HEK293 (cell line): Measurements from ENCODE around the gene TMED1.

Experiments used
- CTCF ChIA-PET: fragments of 350-600 bp; formaldehyde crosslinking; extraction: SDS; loops from one replicate; lab custom pipeline; 2021; ENCODE audit warnings: antibody characterized with exemption; lab: Yijun Ruan, JAX
- POLR2A ChIA-PET: fragments of 300-600 bp; formaldehyde crosslinking; extraction: SDS; loops from one replicate; lab custom pipeline; 2020; ENCODE audit warnings: antibody characterized with exemption, inconsistent platforms; lab: Yijun Ruan, JAX
- H3K27ac ChIP-seq: fragments of 200-500 bp; sonication (Bioruptor generic); 2 replicates; pipeline ENCODE4 v1.5.1; 2014; ENCODE audit warnings: low read depth, low read length, control low read depth, inconsistent platforms; ENCODE audit errors: extremely low read depth
- H3K36me3 ChIP-seq, 2 experiments: fragments of 200-500 bp in 1 of 2; sonication (Bioruptor generic) in 1 of 2; 1 replicate in 1 of 2; 2 replicates in 1 of 2; pipeline ENCODE4 v1.5.1; 2014 to 2017; ENCODE audit warnings: inconsistent platforms in 2 of 2, low read length in 2 of 2; ENCODE audit not compliant: control insufficient read depth in 2 of 2, insufficient read depth in 1 of 2
- H3K4me1 ChIP-seq: fragments of 200-500 bp; sonication (Bioruptor generic); 2 replicates; pipeline ENCODE4 v1.5.1; 2014; ENCODE audit warnings: mild to moderate bottlenecking, low read length, inconsistent platforms; ENCODE audit not compliant: control insufficient read depth, insufficient read depth
- H3K4me3 ChIP-seq: 2 replicates; pipeline ENCODE4 v1.5.1; 2011; ENCODE audit warnings: low read depth, mild to moderate bottlenecking, control low read depth, low read length, moderate library complexity
- H3K9me3 ChIP-seq: fragments of 200-500 bp; sonication (Bioruptor generic); 2 replicates; pipeline ENCODE4 v1.5.1; 2014; ENCODE audit warnings: low read depth, low read length, inconsistent platforms; ENCODE audit not compliant: control insufficient read depth, insufficient read depth
- MYNN ChIP-seq: fragments of 450-650 bp; formaldehyde crosslinking; IDR thresholded peaks from 2 replicates; pipeline ENCODE4 v1.5.1; 2016; ENCODE audit warnings: missing biosample characterization, missing genetic modification characterization, borderline replicate concordance
- PBX3 ChIP-seq: sonication (generic); formaldehyde crosslinking; IDR thresholded peaks from 2 replicates; pipeline ENCODE4 v1.8.1; 2022; ENCODE audit warnings: mild to moderate bottlenecking, moderate library complexity, missing genetic modification reagents
- PRDM10 ChIP-seq: fragments of 450-650 bp; formaldehyde crosslinking; IDR thresholded peaks from 2 replicates; pipeline ENCODE4 v1.5.1; 2016; ENCODE audit warnings: missing biosample characterization, missing genetic modification characterization
- PRDM2 ChIP-seq: fragments of 450-650 bp; formaldehyde crosslinking; IDR thresholded peaks from 2 replicates; pipeline ENCODE4 v1.5.1; 2016; ENCODE audit warnings: missing biosample characterization, missing genetic modification characterization, borderline replicate concordance
- SP7 ChIP-seq: fragments of 450-650 bp; formaldehyde crosslinking; IDR thresholded peaks from 2 replicates; pipeline ENCODE4 v1.5.1; 2016; ENCODE audit warnings: missing biosample characterization, missing genetic modification characterization
- TRIM28 ChIP-seq: IDR thresholded peaks from 2 replicates; pipeline ENCODE4 v1.6.1; 2011; ENCODE audit warnings: low read length, control low read depth, borderline replicate concordance
- ZBTB6 ChIP-seq: fragments of 450-650 bp; formaldehyde crosslinking; IDR thresholded peaks from 2 replicates; pipeline ENCODE4 v1.5.1; 2017; ENCODE audit warnings: missing biosample characterization, missing genetic modification characterization
- ZNF112 ChIP-seq: fragments of 450-650 bp; formaldehyde crosslinking; IDR thresholded peaks from 2 replicates; pipeline ENCODE4 v1.5.0; 2017; ENCODE audit warnings: missing biosample characterization, missing genetic modification characterization
- ZNF121 ChIP-seq: fragments of 450-650 bp; formaldehyde crosslinking; IDR thresholded peaks from 2 replicates; pipeline ENCODE4 v1.5.1; 2016; ENCODE audit warnings: missing biosample characterization, missing genetic modification characterization
- ZNF138 ChIP-seq: fragments of 450-650 bp; formaldehyde crosslinking; IDR thresholded peaks from 2 replicates; pipeline ENCODE4 v1.5.1; 2016; ENCODE audit warnings: missing biosample characterization, missing genetic modification characterization, borderline replicate concordance
- ZNF174 ChIP-seq: fragments of 450-650 bp; formaldehyde crosslinking; IDR thresholded peaks from 2 replicates; pipeline ENCODE4 v1.5.0; 2017; ENCODE audit warnings: missing biosample characterization, mild to moderate bottlenecking, missing genetic modification characterization
- ZNF2 ChIP-seq: fragments of 450-650 bp; formaldehyde crosslinking; IDR thresholded peaks from 2 replicates; pipeline ENCODE4 v1.5.1; 2016; ENCODE audit warnings: missing biosample characterization, missing genetic modification characterization
- ZNF239 ChIP-seq: fragments of 450-650 bp; formaldehyde crosslinking; IDR thresholded peaks from 2 replicates; pipeline ENCODE4 v1.5.1; 2016; ENCODE audit warnings: missing biosample characterization, missing genetic modification characterization
- ZNF24 ChIP-seq: fragments of 450-650 bp; formaldehyde crosslinking; IDR thresholded peaks from 2 replicates; pipeline ENCODE4 v1.5.1; 2016; ENCODE audit warnings: missing biosample characterization, missing genetic modification characterization
- ZNF366 ChIP-seq: fragments of 450-650 bp; formaldehyde crosslinking; conservative IDR thresholded peaks from 2 replicates; pipeline ENCODE4 v1.5.1; 2016; ENCODE audit warnings: missing biosample characterization, missing genetic modification characterization
- ZNF626 ChIP-seq: fragments of 450-650 bp; sonication (Bioruptor Pico); formaldehyde crosslinking; IDR thresholded peaks from 2 replicates; pipeline ENCODE4 v1.5.1; 2018; ENCODE audit warnings: missing biosample characterization, missing genetic modification characterization, inconsistent platforms
- ZNF639 ChIP-seq: fragments of 450-650 bp; formaldehyde crosslinking; IDR thresholded peaks from 2 replicates; pipeline ENCODE4 v1.5.1; 2016; ENCODE audit warnings: missing biosample characterization, missing genetic modification characterization
- ZNF658 ChIP-seq: fragments of 450-650 bp; formaldehyde crosslinking; IDR thresholded peaks from 2 replicates; pipeline ENCODE4; 2016; ENCODE audit warnings: missing biosample characterization, missing genetic modification characterization
- ZNF747 ChIP-seq: fragments of 450-650 bp; formaldehyde crosslinking; IDR thresholded peaks from 2 replicates; pipeline ENCODE4 v1.5.1; 2016; ENCODE audit warnings: missing biosample characterization, missing genetic modification characterization
- ZNF785 ChIP-seq: fragments of 450-650 bp; formaldehyde crosslinking; IDR thresholded peaks from 2 replicates; pipeline ENCODE4 v1.5.1; 2016; ENCODE audit warnings: missing biosample characterization, missing genetic modification characterization
- ZNF843 ChIP-seq: fragments of 450-650 bp; formaldehyde crosslinking; IDR thresholded peaks from 2 replicates; pipeline ENCODE4 v1.5.1; 2016; ENCODE audit warnings: missing biosample characterization, missing genetic modification characterization
- ZSCAN16 ChIP-seq: fragments of 450-650 bp; formaldehyde crosslinking; IDR thresholded peaks from 2 replicates; pipeline ENCODE4 v1.5.1; 2016; ENCODE audit warnings: missing biosample characterization, missing genetic modification characterization

The TMED1 gene

GRCh38 chr19:10826231-10826630, 9.8 kb downstream of the TMED1 start:
- Histone ChIP-seq H3K4me1 (no peaks in the 10 kb centered on the region), H3K36me3 (peaks cover 24 to 70% of the 10 kb centered on the region in 2 experiments; a peak in 2 of 3 replicates), H3K4me3 (no peak overlapping the region), H3K27ac (no peak overlapping the region), H3K9me3 (no peaks in the 10 kb centered on the region)
- CTCF ChIA-PET = no interaction called here
- POLR2A ChIA-PET = interaction anchor here (2.7 kb wide), 1 partner anchor 10 kb away, joined by 11 read pairs; the partner anchor contains the start of gene TMED1
- no peak for TF ChIP-seq ZNF639 (tag by site-specific recombination)
- TF ChIP-seq PBX3 (CRISPR knock-in tag) = no peak
- no peak for TF ChIP-seq ZSCAN16 (tag by site-specific recombination)
- TF ChIP-seq TRIM28 = no peak
- no peak for TF ChIP-seq ZNF747 (tag by site-specific recombination)
- TF ChIP-seq ZNF174 (tag by site-specific recombination) = no peak
- TF ChIP-seq PRDM10 = no peak
- no peak for TF ChIP-seq ZBTB6 (tag by site-specific recombination)
- no peak for TF ChIP-seq ZNF785 (tag by site-specific recombination)
- TF ChIP-seq ZNF2 (tag by site-specific recombination) = no peak
- TF ChIP-seq ZNF239 (tag by site-specific recombination) = no peak

- H3K27ac ChIP-seq = no peak overlapping the region
- H3K36me3 ChIP-seq = peaks cover 24 to 70% of the 10 kb centered on the region in 2 experiments; a peak in 2 of 3 replicates
- H3K4me3 ChIP-seq = no peak overlapping the region
- TF ChIP-seq ZNF366 (tag by site-specific recombination) (no peak), ZNF658 (tag by site-specific recombination) (no peak), ZNF112 (no peak), SP7 (tag by site-specific recombination) (no peak), ZNF24 (tag by site-specific recombination) (no peak), ZNF121 (no peak), MYNN (tag by site-specific recombination) (no peak), ZNF138 (tag by site-specific recombination) (no peak), ZNF843 (tag by site-specific recombination) (no peak), ZNF626 (no peak), PRDM2 (tag by site-specific recombination) (no peak)
- TF ChIP-seq, all 188 proteins: peak for 0
- ChIA-PET POLR2A (no interaction called here), CTCF (no interaction called here)
- Histone ChIP-seq H3K9me3 (no peaks in the 10 kb centered on the region), H3K4me1 (no peaks in the 10 kb centered on the region)
Measured at GRCh38 chr19:10823690-10824089, 12.3 kb downstream of the TMED1 start.
